Hepatic stellate cell (primary cell): ENCODE measurements around the gene RAD18.

Experiments used
- DNase-seq: peaks from one replicate; pipeline ENCODE4 v3.0.0; 2011; ENCODE audit warnings: low spot score

The RAD18 gene

DNA sequence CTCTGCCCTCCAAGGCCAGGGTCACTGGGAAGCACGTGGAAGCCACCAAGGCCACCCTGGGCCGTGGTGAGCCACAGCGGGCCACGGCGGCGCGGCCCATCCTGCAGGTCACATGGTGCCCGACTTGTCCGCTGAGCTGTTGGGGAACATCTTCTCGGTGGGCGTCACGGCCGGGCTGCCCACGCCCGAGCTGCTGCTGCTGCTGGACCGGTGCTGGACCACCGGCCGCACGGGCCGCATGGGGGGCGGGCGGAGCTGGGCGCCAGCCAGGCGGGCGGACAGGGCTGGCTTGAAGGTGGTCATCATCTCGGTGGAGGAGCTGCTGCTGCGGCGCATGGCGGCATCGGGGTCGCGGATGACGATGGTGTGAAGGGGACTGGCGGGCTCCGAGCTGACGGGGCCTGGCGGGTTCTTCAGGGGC is 22.1 kb upstream of the RAD18 start:
- DNase-seq, result no peak

DNA sequence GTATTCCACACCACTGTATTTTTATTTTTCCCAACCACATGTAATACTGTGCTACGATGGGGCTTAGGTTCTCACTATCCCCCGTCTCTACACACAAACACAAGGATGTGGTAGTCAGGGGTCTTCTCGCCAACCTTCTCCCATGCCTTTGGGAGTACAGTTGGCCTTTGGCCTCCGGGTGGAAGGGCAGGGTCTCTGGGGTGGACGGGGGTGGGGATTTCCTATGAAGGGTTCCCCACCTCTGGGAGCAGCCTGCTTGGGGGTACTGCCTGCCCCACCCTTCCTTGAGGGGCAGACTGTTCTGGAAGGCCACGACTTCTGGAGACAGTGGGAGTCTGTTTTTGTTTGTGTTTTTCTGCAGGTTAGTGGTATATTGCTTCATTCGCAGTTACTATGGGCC is 21.3 kb upstream of the RAD18 start:
- DNase-seq, result no peak

DNA sequence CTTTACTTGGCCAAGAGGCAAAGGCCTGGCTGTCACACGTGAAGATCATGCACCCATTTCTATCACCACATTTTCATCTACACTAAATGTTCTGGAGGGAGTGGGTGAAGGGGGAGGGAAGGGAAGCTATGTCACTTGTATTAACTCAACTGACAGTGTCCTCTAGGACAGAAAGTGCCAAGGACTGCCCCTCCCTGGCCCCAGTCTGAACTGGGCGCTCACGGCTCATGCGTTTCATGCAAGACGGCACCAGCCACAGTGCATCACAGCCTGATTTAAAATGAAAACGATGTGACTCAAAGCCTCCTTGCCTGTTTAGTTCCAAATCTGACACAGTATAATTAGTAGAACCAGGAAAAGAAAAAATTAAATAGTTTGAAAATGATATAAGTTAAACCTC is 20.8 kb upstream of the RAD18 start:
- DNase-seq, result no peak

DNA sequence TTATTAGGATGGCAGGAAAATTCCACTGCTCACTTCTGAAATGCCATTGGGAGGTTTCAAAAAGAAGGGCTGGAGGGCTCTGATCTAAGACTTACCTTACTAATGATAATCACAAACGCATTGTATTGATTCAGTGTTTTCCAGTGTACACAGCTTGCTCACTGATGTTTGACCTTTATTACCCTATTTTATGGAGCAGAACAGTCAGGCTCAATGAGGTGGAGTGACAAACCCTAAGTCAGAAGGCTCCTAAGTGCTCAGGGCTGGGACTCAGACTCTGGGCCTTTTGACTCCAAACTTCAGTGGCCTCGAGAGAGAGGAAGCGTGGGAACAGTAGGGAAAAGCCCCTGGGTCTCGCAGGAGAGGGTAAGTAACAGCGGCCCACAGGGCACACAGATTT is 20.3 kb upstream of the RAD18 start:
- no peak for DNase-seq

DNA sequence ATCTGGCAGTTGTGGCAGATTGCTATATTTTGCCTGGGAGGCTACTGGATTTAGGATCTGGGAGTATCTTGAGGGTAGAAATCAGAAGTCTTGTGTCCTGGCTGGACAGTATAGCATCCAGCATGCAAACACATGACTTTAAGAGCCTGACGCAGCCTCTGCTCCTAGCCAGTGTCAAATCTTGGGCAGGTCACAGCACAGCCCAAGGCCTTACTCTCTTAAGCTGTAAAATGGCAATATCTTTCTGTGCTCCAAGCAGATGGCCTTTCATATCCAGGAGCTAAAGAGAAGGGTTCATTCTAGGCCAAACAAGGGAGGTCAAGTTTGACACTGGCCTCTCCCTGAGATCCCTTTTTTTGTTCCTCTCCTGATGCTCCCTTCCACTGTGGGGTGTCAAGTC is 19.8 kb upstream of the RAD18 start:
- no peak for DNase-seq

DNA sequence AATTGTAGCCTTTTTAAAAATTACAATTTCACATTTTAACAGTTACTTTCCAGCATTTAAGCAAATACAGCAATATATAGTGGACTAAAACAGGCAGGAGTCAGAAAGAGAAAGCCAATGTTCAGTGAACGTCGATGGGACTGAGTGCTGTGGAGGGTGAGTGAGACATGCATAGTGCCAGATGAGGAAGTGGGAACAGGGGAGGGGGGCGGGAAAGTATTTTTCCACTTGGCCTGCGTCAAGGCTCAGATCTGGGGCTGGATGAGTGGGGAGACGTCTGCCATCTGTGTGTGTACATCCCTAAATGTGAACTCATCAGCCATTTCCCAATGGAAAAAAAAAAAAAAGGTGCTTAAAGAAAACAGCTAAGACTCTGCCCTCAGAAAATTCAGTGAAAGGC is 19.2 kb upstream of the RAD18 start:
- DNase-seq, result no peak

DNA sequence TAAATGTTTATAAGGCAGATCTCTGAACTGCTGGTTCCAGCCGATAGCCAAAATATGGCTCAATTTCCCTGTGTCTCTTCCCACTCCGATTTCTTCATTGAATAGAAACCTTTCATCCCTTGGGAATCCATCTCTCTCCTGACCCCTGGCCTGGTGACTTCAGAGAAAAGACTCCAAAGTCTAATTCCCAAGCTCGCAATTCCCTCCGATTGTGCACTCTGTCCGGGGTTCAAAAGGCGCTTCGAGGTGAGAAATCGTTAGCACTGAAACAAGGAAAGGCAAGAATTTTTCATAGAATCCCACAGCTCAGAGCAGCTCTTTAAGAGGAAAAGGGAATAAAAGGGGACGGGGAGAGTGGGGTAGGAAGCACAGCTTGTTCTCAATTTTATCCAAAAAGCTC is 18.4 kb upstream of the RAD18 start:
- no peak for DNase-seq

DNA sequence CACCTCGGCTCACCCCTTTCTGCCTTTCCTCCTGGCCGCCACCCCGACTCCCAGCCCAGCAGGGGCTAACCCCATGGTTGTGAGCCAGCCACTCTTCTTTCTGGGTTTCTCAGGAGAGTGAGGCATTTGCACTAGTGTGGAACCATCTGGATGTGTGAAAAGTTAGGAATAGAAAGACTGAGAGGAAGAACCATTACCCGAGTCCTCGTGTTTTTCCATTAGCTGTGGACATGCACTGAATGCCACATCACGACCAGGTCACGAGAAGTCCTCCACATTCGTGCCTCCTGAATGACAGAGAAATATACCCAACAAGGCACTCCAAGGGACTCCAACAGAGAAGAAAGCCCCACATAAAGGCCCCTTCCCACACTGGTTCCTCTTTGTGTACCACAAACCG is 18.0 kb upstream of the RAD18 start:
- no peak for DNase-seq

DNA sequence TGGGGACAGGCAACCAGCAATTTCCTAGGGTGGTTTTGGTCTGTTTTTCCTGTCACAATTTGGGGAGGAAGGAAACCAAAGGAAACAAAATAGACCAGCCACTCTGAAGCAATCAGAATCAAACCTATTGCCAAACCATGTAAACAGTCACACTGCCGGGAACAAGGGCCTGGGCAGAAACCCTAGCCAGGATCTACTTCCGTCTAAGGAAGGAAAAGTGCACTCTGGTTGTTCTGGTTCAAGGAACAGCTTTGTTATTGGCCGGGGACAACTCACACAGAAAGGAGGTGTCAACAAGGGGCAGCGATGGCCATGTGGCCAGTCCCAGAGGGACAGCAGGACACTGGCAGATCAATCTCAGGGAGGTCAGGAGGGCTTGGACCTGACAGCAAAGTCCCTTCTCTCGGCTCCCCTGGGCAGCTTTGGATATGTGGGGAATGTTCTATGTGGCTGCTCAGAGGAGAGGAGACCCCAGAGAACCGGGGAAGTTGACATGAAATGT is 17.5 kb upstream of the RAD18 start:
- no peak for DNase-seq

DNA sequence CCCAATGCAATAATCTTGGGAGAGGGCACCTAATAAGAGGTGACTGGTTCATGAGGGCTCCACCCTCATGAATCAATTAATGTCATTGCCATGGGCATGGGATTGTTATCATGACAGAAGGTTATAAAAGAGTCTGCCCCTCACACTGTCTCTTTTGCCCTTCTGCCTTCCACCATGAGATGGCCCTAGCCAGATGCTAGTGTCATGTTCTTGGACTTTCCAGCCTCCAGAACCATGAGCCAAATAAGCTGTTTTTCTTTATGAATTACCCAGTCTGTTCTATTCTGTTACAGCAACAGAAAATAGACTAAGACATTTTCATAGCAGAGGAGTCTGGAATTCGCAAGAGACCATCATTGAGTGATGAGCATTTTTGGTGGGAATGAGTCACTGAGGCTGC is 16.0 kb upstream of the RAD18 start:
- DNase-seq, result no peak

DNA sequence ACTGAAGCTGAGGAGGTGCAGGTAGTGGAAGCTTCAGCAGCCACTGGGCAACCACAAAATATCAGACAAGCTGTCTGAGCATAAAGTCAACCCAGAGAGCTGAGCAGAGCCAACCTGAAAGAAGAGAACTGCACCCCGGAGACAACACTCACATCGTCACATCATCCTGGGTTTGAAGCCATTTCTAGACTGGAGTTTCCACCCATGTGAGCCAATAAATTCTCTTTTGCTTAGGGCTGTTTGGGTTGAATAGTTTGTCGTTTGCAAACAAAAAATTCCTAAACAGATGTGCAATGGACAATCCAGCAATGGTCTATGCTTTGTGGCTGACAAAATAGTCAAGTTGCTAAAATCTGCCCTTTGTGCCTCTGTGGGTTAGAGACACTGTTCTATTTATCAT is 15.3 kb upstream of the RAD18 start:
- no peak for DNase-seq

DNA sequence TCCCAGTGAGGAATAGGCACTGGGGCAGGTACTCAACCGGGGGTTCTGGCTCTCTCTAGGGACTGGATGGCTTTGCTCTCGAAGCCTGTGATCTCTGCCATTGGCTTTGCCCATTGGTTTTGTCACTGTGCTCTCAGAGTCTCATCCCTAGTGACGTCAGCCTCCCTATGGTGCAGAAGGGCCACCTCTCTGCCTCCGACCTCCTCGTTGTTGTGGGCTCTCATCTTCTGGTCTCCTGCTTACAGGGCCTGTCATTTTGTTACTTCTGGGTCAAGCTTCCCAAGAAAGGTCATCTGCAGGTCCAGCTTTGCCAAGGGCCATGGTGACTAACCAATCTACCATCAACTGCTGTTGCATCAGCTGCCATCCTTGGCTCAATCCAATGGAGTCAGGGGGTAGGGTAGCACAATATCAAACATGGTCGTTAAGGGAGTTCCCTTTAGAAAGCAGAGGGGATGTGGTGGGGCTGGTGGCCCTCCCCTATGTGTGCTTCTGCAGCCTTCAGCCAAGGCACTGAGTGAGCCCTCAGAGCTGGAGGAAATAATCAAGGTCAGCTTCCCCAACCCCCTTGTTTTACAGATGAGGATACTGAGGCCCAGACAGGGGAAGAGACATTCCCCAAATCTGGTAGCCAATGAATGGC is 13.4 kb upstream of the RAD18 start:
- no peak for DNase-seq

DNA sequence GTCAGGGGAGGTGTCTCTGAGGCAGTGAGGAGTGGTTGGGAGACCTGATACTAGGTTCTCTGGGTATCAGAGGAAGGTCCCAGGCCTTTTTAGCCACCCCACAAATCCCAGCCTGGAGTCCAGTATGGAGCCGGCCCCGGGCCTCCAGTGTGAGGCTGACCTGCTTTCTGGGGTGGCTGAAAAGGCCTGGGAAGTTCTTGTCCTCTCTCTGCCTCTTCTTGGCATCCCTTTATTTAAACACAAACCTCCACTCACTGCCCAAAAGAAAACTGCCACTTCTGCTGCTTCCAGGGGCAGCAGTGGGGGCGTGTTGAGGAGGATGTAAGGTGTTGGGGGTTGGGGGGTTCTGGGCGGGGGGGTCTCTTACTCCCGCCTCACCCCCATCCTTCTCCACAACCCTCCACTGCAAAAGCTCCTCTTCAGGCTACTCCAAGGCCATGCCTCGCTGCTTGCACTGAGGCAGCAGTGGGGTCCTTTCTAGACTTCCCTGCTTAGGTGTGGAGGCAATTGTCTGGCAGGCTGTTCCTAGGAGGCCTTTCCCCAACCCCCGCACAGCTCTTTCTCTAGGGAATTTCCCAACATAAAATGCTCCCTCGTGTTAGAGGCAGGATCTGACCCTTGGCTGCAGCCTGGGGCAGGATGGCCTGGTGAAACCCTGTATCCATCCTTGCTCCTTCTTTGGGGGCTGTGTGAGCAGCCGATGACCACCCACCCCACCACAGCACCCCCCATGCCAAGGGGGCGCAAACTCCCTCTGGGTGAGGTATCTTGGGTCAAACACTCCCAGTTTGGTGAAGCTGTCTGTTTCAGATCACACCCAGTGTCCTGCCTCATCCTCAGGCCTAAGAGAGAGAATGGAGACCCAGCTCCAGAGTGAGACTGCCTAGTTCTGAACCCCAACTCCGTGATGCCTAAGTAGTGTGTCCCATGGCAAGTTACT is 12.1 kb upstream of the RAD18 start:
- DNase-seq, result no peak

DNA sequence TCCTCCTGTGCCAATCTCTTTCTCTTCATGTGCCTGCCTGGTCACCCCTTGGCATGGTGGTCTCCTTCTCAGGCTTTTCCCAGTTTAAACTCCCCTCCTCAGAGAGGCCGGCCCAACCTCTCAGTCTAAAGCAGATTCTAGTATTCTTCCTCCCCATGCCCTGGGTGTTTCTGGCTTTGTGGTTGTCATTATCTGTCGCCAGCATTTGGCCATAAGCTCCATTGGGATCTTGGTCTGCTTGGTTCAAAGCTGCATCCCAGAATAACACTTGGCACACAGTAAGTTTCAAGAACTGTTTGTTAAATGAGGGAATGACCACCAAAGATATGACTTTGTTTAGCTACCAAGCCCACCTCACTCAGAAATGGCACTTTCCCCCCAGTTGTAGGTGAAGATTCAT is 11.2 kb upstream of the RAD18 start:
- DNase-seq, result no peak

DNA sequence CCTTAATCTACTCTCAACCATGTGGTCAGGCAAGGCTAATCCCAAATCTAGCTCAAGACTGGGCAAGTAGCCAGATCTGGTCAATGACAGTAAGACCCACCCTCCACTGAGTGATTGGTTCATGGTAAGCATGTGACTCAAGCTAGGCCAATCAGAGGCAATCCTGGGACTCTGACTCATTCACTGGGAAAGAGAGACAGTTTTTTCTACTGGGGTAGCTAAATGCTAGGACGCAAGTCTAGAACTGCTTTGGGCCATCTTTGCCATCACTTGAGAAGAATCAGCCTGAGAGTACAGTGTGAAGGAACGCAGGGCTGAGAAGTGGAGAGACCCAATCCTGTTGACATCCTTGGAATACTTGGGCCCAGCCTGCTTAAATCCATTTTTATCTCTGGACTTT is 9.4 kb upstream of the RAD18 start:
- DNase-seq, result peak; percentile 53

DNA sequence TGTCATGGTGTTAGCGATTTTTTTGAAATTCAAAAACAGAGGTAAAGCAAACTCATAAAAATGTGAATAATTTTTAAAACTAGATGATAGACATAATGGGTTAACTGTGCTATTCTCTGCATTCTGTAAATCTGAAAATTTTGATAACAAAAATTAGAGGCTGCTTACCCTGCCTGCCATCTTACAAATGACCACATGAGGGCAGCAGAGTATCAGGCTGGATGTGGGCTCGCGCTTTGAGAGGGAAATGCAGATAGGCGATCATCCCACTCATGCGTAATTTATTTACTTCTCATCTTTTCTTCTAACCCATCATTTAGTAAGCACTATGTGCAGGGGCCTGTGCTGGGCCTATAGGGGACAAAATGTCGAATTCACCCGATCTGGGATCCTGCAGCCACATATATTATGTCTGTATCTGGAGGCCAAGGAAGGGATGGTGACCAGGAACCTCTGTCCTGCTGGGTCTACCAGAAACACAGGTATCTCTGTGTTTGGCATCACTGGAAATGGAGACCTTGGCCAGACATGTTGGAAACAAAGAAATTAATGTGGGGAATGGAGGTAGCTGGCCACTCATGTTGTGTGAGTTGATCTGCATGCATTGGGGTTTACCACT is 7.8 kb upstream of the RAD18 start:
- peak; percentile 52 for DNase-seq

DNA sequence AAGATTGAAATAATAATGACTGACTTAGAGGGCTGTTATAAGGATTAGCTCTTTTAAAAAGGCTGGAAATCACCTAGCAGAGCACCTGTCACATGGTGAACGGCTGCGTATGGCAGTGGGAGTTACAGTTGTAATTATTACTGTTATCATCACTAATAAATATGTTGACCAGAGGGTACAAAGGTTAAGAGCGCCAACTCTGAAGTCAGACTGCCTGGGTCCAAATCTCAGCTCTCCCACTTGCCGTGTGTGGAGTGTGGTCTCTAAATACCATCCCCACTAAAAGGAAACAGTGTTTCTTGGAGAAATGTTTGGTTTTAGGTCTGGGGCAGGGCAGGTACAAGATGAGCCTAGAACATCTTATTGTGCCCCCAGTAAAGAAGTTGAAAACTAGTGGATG is 6.0 kb upstream of the RAD18 start:
- no peak for DNase-seq

DNA sequence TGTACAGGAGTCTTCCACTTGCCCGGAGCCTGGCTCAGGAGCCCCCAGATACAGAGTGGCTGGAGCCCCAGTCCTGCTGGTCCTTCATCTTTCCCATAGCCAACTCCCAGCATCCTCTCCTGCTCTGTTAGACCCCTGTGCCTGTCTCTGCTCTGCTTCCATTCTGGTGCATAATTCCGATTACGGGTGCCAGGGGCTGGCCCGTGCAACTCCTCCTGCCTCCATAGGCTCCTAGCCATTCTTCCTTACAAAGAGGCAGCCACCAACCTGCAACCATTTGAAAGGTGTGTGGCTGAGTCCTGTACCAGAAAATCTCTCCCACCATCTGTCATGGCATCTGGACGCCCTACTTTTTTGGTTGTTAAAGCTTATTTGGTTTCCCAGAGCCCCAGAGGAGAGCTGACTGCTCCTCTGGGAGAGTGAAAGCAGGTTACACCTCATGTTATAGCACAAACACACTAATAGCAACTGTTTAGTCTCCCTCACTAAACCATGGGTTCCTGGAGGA is 5.2 kb upstream of the RAD18 start:
- no peak for DNase-seq

DNA sequence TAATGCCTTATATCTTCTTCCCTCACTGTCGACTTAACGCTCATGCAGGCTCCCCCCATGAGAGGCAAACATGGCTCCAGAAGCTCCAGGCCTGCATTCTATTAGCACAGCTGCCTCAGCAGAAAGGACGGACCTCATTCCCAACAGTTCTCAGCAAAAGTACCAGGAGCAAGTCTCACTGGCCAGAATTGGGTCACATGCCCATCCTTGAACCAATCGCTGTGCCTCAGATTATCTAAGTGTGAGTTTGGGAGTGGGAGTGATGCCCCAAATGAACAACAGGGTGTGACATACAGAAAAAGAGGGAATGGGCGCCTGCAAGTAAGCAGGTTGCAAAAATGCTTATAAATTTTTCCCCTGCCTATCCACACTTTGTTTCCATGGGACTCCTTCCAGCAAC is 4.3 kb upstream of the RAD18 start:
- no peak for DNase-seq

DNA sequence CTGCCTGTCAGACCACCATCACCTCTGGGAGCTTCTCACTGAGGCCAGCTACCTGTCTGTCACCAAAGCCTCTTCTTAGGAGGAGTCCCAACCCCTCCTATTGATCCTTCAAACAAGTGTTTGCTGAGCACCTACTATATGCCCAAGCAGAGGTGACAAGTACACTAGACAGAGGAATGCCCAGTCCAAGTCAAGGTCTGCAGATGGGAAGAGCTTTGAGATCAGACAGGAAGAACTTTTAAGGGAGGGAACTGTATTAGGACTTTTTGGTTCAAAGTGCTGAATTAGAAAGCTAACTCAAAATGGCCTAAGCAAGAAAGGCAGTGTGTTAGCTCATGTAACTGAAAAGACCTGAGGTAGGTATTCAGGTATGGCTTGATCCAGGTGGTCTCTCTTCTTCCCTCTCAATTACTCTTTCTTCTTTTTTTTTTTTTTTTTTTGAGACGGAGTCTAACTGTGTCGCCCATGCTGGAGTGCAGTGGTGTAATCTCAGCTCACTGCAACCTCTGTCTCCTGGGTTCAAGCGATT is 3.6 kb upstream of the RAD18 start:
- DNase-seq, result no peak

DNA sequence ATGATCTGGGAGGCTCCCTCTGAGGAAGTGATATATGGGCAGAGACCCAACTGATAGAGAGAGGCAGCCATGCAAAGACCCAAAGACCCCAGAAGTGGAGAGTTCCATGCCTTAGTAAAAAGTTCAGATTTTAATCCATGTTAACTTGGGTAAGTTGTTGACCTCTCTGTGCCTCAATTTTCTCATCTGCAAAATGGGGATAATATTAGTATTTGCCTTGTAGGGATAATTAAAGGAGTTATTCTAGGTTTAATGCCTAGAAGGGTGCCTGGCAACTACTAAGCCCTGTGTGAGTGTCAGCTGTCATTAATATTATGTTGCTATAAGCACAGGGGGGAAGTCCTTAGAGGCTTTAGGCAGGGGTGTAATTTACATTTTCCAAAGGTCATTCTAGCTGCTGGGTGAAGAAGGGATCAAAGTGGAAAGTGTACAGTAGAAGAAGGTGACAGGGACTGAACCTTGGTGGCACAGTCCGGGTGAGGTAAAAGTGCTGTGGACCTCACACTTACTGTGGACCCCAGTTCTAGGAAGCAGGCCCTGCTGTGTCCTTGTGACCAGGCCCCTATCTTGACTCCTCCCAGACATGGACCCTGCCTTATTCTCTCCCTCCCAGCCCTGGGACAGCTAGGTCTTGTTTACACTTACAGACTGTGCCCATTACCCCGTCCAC is 3.0 kb upstream of the RAD18 start:
- DNase-seq, result no peak
